ENCODE measurements around the gene APLP2.
"Not testable (repeated sequence)": the region's sequence is repeated elsewhere in the genome, so short reads cannot be mapped to it uniquely, and the experiment has no call there.

Gene APLP2

GRCh38 chr11:130178441-130179339 is 109.0 kb downstream of the APLP2 start:
- DNase-seq: no peak

- no peak for DNase-seq
These were observed 110.0 kb downstream of the APLP2 start for GRCh38 chr11:130179396-130180306.

- no peak for DNase-seq
These were observed 110.8 kb downstream of the APLP2 start for GRCh38 chr11:130180491-130180890.

- no peak for DNase-seq
These were observed 111.2 kb downstream of the APLP2 start for GRCh38 chr11:130180896-130181294.

GRCh38 chr11:130181295-130182272 is 111.9 kb downstream of the APLP2 start:
- DNase-seq: no peak

- DNase-seq: no peak
These were observed 114.3 kb downstream of the APLP2 start for GRCh38 chr11:130183878-130184610.

GRCh38 chr11:130187096-130187495 is 117.4 kb downstream of the APLP2 start:
- no peak for DNase-seq

GRCh38 chr11:130188047-130188446 is 118.4 kb downstream of the APLP2 start:
- no peak for DNase-seq

GRCh38 chr11:130188585-130189347 is 119.1 kb downstream of the APLP2 start:
- DNase-seq: no peak

GRCh38 chr11:130189492-130190210 is 120.0 kb downstream of the APLP2 start:
- no peak for DNase-seq

- no peak for DNase-seq
These were observed 120.7 kb downstream of the APLP2 start for GRCh38 chr11:130190371-130190881.

- DNase-seq: no peak
These were observed 122.2 kb downstream of the APLP2 start for GRCh38 chr11:130191896-130192295.

GRCh38 chr11:130192845-130193267 is 123.2 kb downstream of the APLP2 start:
- DNase-seq: no peak

- DNase-seq: not testable (repeated sequence)
These were observed 123.9 kb downstream of the APLP2 start for GRCh38 chr11:130193551-130193950.

Measured in activated CD4-positive, alpha-beta T cell treated with anti-CD3 and anti-CD28 coated beads for 48 hours (primary cell).